HG03280 (cell line): Measurements from ENCODE around the gene C1orf35.

Source experiments
- ATAC-seq: cut with Tn5 transposase; IDR thresholded peaks from one replicate; pipeline ENCODE4 v1.9.1; 2021; ENCODE audit warnings: mild to moderate bottlenecking, moderate library complexity; ENCODE audit not compliant: unreplicated experiment

C1orf35 gene

DNA sequence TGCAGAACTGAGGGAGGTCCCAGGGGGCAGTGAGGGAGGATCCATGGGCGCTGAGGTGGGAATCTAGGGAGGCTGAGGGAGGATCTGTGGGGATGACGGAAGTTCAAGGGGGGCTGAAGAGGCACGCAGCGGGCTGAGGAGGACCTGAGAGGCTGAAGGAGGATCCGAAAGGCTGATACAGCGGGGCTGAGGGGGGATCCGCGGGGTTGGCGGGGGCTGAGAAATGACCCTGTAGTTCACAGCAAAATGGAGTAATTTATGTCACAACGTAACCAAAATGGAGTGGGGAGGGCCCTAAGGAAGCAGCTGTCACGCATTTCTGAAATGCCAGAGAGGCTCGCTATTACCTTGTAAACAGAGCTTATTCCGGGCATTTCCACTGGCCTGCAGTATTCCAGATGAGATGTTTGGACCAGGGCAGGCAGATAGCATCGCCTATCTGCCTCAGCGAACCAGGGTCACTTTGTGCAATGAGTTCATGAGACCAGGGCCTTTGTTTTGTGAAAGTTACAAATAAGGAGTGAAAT lies 6.9 kb upstream of the C1orf35 start:
- peak; percentile 1 for ATAC-seq

DNA sequence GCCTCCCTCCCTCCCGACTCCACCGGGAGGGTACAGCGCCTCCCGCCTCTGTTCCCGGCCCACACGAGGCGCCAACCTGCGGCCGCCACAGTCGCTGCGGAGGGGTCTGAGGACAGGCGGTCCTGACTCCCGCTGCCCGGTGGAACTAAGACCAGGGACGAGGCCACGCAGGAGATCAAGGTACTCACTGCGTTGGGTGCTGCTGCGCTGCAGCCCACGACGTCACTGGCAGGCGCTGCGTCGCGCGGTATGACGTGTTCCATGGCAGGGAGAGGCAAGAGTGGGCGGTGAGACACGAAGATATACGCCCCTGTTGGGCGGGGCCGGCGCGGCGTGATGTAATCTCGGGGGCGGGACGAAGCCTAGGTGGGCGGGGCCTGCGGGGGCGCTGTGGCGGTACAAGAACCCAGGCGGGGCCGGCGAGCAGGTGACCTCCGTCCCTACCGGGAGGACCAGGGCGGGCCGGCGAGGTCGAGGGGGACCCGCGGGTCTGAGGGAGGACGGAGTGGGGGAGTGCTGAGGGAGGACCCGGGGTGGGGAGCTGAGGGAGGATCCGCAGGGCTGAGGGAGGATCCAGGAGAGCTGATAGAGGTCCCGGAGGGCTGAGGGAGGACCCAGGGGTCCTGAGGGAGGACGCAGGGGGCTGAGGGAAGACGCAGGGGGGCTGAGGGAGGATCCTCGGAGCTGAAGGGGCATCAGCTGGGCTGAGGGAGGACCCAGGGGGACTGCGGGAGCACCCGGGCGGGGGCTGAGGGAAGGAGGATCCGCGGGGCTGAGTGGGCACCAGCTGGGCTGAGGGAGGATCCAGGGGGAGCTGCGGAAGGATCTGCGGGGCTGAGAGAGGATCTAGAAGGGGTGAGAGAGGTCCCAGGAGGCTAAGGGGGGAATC lies 6.2 kb upstream of the C1orf35 start, which contains the start of gene MRPL55:
MRPL55 (minus strand) TSS at position 227 of the 889 bp plus-strand sequence. CDS start 1,039 bp downstream, outside the sequence.
- peak; percentile 88 for ATAC-seq

DNA sequence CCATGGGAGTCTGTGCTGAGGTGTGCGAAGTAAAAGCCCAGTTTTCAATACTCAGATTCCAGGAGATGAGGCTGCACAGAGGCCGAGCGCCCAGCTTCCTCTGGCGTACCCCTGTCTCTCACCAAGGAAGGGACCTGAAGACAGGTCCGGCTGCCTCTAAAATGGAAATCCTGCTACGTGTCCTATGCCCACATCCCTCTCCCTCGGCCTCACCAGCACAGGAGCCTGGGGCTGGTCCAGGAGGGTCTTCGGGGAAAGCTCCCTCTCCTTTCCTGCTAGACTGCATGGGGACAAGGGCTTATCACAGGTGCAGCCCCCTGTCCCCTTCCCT lies 5.6 kb upstream of the C1orf35 start:
- ATAC-seq = no peak

DNA sequence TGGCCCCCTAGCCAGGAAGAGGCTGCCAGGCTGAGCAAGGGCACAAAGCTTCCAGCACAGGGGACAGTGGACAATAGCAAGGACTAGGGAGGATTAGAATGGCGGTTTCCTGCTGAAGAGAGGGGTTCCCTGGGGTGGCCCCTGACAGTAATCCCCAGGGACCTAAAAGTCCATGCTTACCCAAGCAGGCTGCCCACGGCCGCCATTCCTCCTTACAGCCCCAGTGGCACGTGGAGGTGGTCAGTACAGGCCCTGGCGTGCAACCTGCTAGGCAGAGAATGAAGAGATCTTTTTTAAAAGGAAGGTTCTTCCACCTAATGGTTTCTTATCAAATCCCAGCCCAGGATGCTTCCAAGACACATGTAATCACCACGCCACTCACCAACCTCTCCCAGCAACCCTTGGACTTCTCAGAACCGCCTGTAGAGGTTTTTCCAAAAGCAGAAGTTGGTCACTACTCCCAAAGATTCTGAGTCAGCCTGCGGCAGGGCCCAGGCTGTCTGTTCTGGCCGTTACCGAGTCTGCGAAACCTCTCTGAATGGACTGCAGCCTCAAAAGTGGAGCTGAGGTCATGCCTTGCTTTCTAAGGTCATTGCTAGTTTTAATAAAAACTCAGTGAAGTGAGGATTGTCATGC lies 5.0 kb upstream of the C1orf35 start:
- ATAC-seq = no peak

DNA sequence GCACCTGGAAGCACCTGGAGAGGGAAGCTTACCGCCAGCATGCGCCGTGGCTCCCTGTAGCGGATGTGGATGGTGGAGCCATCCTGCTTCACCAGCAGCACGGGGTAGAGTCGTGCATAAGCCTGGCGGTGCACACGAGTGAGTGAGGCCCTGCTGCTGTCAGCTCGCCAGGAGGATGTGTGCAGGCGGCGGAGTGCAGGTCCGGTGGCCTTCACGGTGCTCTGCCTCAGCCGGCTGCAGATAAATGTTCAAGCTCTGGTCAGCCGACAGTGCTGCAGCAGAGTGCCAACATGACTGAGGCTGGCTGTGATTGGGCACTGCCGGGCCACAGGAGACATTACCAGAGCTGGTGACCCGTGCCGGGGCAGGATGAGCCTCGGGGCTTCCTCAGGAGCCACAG lies 4.5 kb upstream of the C1orf35 start:
- no peak for ATAC-seq

DNA sequence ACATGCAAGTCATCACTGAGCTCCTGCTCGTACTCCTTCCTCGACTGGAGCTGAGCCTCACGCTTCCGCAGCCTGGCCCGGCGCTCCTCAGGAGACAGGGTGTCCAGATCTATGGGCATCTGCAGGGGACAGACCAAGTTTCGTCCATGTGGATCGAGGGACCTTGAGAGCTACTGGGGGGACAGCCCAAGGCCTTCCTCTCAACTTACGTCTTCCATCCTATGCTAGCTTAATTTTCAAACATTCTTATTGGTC lies 3.6 kb upstream of the C1orf35 start:
- no peak for ATAC-seq

DNA sequence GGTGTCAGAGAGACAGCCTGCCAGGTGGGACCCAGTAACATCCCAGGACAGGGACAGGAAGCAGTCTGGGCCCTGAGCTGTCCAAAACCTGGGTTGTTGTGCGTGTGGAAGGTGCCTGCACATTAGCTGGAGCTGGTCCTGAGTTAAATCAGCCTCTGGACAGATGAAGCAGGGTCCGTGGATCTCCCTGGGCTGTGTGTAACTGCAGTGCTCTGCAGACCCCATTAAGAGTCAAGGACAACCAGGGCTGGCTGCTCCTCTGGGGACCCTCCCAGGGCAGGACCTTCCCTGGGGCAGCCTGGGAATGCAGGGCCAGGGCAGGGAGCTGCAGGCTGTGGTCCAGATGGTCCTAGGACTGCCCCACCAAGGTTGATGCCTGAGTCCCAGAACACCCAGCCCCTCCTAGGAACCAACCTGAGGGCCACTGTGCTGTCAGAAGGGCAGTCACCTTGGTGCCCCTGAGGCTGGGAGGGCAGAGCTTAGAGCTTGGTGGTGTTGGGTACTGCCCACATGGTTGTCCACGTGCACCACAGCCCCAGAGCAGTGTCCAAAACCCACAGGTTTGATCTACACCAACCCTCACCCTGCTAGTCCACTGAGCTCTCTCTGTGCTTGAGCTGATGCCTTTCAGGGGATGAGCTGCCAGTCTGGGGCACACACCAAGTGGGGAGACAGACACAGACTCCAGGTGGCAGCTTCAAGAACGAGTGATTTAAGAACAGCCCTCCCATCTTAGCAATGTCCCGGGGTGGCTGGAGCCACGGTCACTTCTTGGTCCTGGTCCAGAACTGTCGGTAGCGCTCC lies 3.1 kb upstream of the C1orf35 start:
- no peak for ATAC-seq

DNA sequence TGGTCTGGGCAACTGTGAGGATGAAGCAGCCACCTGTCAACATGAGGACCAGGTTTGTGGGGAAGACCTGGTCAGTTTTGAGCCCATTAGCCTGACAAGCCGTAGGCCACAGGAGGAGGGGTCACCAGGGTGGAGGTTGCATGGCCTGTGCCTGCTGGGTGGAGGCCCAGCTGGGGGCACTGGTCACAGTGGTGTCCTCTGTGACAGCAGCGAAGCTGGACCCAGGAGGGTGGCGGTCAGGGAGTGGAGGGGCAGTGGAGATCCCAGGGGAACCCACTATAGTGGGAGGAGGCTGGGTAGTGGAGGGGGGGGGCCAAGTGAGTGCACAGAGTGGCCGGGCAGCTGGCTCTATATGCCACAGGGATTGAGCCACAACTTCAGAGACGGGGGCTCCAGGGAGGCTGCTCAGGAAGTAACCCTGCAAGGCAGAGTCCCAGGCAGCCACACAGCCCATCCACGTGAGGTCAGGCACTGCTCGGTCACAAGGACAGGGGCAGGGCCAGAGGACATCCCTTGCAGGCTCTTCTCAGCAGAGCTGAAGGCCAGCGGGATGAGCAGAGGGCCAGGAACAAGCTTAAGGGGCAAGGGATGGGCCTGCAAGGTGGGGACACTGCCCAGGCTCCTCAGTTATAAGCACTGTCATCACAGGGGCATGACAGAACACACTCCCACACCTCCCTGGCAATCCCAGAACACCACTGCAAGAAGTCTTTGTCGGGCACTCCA lies 2.3 kb upstream of the C1orf35 start:
- no peak for ATAC-seq

DNA sequence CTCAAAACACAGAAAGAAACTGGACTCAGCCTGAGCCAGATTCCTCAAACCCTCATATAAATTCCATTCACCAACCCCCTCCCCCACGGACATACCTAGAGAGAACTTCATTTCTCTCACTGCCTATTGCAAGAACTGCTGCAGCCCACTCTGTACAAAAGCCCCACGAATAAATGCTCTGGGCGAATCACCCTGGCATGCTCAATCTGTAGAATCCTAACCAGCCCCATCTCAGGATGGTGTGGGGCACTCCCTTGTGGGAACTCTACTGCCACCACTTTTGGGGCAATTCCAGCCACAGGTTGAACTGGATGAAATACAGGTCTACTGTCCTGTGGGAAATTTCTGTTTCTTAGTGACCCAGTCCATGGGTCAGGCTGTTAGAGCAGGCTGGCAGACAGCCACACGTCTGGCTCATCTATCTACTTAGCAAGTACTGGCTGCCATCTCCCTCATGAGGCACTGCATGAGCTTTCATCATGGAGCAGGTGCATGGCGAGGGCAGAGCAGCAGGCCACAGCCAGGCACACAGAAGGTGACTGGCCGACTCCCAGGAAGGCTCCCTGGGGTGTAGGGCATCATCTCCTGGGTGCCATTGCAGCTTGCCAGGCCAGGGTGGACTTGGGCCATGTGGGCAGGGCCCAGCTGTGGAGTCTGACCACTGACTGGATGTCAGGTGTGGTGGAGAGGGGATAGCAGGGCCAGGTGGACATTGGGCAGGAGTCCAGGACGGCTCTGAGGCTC lies 1.6 kb upstream of the C1orf35 start:
- ATAC-seq = no peak

DNA sequence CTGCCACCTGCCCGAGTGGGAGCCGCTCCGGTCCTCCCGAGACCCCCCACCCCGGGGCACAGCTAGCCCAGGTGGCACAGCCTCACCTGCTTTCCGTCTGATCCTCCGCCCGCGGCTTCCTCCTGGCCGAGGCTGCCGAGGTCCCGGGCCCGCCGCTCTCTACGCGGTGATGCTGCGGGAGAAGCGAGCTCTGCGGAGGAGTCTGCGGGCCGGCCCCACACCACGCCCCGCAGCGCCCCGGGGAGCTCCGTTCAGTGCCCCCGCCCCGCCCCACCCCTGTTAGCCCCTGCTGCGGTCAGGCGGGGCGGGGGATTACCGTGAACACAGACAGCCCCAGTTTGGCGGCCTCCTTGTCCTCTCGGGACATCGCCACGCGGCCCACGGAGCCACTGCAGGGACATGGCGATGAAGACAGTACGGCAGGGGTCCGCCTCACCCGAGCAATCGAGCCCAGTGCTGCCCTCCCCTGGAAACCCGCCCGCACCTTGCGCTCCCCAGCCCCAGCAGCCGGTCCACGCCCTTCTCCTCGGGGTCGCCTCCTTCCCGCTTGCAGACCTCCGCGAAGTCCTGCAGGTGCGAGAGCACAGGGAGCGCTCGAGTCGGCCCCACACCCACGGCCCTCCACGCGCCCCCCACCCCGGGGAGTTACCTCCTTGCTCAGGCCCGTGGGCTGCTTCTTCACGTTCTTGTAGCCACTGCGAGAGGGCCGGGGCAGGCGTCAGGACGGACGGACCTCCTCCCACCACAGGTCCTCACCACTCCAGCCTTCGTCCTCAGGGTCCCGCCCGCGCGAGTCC lies 933 bp downstream of the C1orf35 start:
- peak; percentile 21 for ATAC-seq

DNA sequence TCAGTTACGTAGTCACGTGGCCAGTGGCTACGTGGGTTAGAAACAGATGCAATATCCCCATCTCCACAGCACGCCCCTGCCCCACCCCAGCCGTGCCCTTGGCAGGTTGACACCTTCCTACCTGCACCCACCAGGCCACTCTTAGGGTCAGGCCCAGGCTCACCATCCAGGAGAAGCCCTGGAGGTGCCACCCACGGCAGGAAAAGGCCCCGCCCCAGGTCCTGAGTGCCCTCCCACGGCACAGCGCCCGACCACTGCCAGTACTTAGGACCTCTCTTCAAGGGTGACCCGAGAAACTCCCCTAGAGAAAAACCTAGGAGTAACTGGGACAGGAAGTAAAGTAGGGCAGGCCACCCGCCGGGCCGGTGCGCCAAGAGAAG lies 1.5 kb downstream of the C1orf35 start:
- peak; percentile 4 for ATAC-seq

DNA sequence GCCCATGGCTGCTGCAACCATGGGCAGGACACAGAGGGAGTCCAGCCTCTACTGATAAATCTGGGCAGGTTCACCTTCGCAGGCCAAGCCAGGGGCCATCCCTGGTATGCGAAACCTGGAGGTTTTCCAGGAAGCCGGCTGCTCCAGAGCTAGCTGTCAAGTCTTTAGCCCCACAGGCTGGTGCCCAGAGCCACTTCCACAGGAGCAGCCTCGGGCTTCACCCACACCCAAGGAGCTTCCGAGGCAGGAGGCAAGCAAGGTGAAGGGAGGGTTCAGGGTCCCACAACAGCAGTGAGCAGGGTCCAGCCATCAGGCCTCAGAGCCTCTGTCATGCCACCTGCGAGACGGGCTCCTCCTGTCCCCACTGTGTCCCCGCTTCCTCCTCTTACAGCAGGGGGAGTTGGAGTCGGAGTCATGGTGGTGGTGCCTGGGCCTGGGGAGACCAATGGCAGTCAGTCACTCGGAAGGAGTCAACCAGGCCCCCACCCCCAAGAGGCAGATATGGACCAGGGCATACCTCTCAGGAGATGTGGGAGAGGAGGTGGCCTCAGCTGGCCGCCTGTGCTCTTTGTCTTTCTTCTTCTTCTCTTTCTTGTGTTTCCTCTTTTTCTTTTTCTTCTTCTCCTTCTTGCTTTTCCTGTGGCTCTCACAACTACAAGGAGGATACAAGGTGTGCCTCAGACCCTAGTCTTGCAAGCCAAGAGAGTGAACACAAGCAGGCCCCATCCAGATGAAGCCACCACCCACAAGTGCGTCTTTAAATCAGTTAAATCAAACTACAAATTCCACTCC lies 2.1 kb downstream of the C1orf35 start:
- ATAC-seq = no peak

DNA sequence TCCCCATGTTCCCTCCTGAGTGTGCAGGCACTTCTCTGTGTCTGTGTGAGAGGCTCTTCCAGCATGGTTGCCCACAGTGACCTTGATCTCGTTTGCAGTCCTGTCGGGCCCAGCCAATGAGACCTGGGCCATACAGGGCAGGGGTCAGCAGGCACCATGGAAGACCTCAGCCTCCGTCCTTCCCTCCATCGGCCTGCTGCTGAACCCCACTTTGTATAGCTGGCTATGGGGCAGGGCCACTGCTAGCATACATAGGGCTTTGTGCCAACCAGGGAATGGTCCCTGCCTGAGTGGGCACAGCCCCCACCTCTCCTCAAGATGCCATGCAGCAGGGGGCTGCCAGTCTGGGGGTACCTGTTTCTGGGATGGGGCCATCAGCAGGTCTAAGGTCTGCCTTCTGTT lies 3.8 kb downstream of the C1orf35 start:
- no peak for ATAC-seq

DNA sequence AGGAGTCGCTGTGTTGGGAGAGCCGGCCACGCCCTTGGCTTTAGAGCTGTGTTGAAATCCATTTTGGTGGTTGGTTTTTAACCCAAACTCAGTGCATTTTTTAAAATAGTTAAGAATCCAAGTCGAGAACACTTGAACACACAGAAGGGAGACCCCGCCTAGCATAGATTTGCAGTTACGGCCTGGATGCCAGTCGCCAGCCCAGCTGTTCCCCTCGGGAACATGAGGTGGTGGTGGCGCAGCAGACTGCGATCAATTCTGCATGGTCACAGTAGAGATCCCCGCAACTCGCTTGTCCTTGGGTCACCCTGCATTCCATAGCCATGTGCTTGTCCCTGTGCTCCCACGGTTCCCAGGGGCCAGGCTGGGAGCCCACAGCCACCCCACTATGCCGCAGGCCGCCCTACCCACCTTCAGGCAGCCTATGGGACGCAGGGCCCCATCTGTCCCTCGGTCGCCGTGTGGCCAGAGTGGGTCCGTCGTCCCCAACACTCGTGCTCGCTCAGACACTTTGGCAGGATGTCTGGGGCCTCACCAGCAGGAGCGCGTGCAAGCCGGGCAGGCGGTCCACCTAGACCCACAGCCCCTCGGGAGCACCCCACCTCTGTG lies 4.7 kb downstream of the C1orf35 start:
- ATAC-seq = no peak

DNA sequence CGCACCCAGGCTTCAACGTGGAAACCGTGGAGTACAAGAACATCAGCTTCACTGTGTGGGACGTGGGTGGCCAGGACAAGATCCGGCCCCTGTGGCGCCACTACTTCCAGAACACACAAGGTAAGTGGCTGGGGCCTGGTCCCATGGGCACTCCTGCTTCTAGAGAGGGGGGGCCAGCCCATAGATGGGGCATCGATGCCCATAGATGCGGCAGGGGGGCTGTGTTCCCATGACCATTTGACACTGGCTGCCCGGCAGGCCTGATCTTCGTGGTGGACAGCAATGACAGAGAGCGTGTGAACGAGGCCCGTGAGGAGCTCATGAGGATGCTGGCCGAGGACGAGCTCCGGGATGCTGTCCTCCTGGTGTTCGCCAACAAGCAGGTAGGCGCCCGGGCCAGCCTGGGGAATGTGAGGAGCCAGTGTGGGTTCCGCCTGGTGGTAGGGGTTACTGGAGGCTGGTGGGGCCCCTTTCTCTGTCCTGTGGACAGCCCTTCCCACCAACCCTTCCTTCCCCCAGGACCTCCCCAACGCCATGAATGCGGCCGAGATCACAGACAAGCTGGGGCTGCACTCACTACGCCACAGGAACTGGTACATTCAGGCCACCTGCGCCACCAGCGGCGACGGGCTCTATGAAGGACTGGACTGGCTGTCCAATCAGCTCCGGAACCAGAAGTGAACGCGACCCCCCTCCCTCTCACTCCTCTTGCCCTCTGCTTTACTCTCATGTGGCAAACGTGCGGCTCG lies 5.6 kb downstream of the C1orf35 start:
- no peak for ATAC-seq

DNA sequence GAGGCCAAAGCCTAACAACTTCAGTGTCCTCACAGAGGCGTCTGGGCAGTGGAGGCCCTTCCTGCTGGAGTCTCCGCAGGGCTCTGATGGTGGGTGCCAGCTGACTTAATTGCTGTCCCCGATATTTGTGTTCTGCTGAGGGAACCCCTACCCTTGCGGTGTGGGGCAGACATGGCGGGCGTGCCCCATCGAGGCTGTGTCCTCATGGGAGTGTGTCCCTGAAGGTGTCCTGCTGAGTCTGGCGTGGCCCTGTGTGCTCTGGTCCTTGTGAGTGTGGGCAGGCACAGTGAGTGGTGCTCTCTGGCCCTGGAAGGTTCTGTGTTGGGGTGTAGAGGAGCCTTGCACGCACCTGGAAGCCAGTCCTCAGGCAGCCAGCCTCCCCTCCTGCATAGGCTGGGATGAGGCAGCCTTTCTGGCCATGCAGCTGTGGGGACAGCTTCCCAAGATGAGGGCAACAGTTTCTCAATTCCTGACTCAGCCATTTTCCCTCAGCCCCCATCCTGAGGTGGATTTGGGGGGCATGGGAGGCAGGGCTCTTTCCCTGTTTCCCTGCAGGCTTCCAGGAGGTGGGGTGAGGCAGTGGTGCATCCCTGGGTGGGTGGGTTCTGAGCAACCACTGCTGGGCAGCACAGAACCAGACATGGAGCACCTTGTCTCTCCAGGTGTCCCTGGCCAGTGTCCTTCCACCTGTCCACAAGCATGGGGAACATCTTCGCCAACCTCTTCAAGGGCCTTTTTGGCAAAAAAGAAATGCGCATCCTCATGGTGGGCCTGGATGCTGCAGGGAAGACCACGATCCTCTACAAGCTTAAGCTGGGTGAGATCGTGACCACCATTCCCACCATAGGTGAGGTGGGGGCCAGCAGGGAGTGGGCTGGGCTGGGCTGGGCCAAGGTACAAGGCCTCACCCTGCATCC lies 6.5 kb downstream of the C1orf35 start:
- no peak for ATAC-seq

DNA sequence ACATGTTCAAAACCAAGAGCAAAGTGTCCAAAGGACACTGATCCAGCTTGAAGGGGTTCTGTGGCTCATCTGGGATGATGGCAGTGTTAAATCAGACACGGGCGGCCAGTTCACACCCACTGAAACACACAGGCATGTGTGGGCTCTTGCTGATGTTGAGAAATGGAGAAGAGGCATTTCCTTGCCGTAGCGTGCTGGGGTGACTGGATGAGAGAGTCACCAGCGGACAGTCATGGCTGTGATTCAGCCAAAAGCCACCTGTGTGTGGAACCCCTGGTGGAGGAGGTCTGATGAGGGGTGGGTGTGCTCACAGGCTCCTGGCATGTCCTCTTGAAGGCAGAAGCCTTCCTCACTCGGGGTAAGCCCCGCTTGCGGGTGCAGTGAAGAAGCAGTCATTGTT lies 7.2 kb downstream of the C1orf35 start:
- no peak for ATAC-seq
